D721Med (cell line): ENCODE measurements around the gene CCDC116.
"Not testable (repeated sequence)": the region's sequence is repeated elsewhere in the genome, so short reads cannot be mapped to it uniquely, and the experiment has no call there.

Source experiments
- DNase-seq: peaks from one replicate; pipeline ENCODE4 v3.0.0; 2011; ENCODE audit warnings: low spot score; ENCODE audit not compliant: insufficient read length
- FAIRE-seq: peaks from 2 replicates; lab custom pipeline; 2011; peaks lifted over from hg19 to GRCh38; lab: Jason Lieb, UNC
- CTCF ChIP-seq: IDR thresholded peaks from 2 replicates; pipeline ENCODE4 v1.5.1; 2012; ENCODE audit warnings: mild to moderate bottlenecking, control low read depth; ENCODE audit not compliant: insufficient read depth; ENCODE audit errors: missing control alignments

The CCDC116 gene

GRCh38 chr22:21602579-21602978, 30.0 kb upstream of the CCDC116 start:
- no peak for DNase-seq
- no peak for TF ChIP-seq CTCF
- FAIRE-seq, result no peak

GRCh38 chr22:21603973-21604372, 28.6 kb upstream of the CCDC116 start:
- FAIRE-seq (no peak), DNase-seq (no peak)
- no peak for TF ChIP-seq CTCF

GRCh38 chr22:21605887-21606564, 26.5 kb upstream of the CCDC116 start:
- no peak for FAIRE-seq
- TF ChIP-seq CTCF, result no peak
- DNase-seq, result no peak

GRCh38 chr22:21606775-21607174, 25.8 kb upstream of the CCDC116 start:
- no peak for TF ChIP-seq CTCF
- DNase-seq, result no peak
- FAIRE-seq, result no peak

- not testable (repeated sequence) for FAIRE-seq, DNase-seq
These were observed 22.9 kb upstream of the CCDC116 start for GRCh38 chr22:21609556-21610157.

- no peak for DNase-seq
- no peak for TF ChIP-seq CTCF
- FAIRE-seq, result no peak
These were observed 21.2 kb upstream of the CCDC116 start for GRCh38 chr22:21611210-21611977.

GRCh38 chr22:21612858-21613257, 19.7 kb upstream of the CCDC116 start:
- DNase-seq (no peak), FAIRE-seq (no peak)
- no peak for TF ChIP-seq CTCF
